GM12864 (cell line): Measurements from ENCODE around the gene MRPS18A.

Experiments
- DNase-seq: peaks from one replicate; pipeline ENCODE4 v3.0.0-alpha.2; 2011; ENCODE audit warnings: low read depth
- H3K4me3 ChIP-seq: 2 replicates; pipeline ENCODE4 v1.5.1; 2011; ENCODE audit warnings: mild to moderate bottlenecking, low read depth, low read length, control low read depth
- TF ChIP-seq, protein P1 (sequence below): IDR thresholded peaks from 2 replicates; pipeline ENCODE4 v1.5.1; 2011; ENCODE audit warnings: low read depth, mild to moderate bottlenecking, moderate library complexity, low read length, control low read depth, inconsistent platforms; ENCODE audit errors: missing control alignments

The MRPS18A gene

DNA sequence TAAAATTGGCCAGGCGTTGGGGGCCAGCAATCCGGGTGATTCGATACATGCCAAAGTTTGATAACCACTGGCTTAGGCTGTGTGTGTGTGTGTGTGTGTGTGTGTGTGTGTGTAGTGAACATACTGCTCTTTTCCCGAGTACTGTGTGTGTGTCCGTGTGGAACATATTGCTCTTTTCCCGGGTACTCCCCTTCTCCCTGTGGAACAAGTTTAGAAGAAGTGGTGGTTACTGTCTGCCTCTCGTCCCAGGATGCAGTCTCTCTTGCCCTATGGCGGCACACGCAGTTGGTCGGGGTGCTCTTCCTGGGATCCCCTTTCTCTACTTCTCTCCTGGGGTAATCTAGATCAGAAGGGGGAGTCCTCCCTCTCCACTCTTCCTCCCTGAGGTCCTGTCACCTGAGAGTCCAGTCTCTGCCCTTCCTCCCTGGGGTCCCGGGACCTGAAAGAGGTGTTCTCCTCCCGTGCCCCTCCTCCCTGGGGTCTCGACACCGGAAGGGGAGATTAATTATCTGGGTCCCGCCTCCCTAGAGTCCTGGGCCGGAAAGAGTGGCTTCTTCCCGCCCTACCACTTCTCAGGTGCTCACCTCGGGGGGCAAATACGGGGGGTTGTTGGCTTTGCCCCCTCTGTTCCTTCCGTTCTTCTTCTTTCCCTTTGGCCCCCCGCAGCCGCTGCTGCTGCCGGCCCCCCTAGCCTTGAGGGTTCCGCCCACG, 59.0 kb downstream of the MRPS18A start:
- H3K4me3 ChIP-seq, result peak overlapping the region; percentile 95
- no peak for DNase-seq
- TF ChIP-seq, protein P1, sequence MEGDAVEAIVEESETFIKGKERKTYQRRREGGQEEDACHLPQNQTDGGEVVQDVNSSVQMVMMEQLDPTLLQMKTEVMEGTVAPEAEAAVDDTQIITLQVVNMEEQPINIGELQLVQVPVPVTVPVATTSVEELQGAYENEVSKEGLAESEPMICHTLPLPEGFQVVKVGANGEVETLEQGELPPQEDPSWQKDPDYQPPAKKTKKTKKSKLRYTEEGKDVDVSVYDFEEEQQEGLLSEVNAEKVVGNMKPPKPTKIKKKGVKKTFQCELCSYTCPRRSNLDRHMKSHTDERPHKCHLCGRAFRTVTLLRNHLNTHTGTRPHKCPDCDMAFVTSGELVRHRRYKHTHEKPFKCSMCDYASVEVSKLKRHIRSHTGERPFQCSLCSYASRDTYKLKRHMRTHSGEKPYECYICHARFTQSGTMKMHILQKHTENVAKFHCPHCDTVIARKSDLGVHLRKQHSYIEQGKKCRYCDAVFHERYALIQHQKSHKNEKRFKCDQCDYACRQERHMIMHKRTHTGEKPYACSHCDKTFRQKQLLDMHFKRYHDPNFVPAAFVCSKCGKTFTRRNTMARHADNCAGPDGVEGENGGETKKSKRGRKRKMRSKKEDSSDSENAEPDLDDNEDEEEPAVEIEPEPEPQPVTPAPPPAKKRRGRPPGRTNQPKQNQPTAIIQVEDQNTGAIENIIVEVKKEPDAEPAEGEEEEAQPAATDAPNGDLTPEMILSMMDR, result no peak

DNA sequence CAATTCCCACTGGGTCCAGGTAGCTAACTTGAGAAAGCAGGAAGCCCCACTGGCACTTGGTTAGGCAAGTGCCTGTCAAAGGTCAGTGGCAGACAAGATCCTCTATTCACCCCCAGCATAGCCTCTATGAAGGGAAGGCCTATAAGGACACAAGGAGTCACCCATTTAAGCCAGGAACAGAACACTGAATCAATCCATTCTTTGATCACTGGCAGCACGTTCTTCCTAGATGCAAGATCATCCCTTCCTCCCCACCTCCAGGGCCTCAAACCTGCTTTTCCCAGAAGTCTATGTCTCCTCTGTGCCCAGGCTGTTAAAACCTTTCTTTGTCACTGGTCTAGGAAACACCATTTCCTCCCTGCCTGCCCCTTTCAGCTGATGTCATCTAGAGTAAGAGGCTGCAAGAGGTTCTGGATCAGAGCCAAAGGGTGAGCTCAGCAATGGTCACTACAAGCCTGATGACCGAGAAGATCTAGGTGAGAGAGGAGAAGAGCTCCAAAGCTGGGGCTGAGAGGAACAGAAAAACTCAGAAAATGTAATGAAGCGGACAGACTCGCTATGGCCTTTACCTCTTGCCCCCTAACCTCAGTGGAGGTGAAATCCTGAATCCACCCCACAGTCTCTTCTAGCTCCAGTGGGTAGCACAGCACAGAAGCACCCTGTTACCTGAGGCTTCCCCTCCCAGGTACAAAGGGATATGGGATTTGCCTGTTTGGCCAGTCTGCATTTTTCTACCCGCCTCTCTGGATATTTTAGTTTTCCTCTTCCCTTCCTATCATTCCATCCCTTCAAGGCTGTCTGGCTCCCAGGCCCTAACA, 60.4 kb downstream of the MRPS18A start:
- TF ChIP-seq, protein P1, result no peak
- H3K4me3 ChIP-seq, result no peak overlapping the region
- DNase-seq, result no peak

DNA sequence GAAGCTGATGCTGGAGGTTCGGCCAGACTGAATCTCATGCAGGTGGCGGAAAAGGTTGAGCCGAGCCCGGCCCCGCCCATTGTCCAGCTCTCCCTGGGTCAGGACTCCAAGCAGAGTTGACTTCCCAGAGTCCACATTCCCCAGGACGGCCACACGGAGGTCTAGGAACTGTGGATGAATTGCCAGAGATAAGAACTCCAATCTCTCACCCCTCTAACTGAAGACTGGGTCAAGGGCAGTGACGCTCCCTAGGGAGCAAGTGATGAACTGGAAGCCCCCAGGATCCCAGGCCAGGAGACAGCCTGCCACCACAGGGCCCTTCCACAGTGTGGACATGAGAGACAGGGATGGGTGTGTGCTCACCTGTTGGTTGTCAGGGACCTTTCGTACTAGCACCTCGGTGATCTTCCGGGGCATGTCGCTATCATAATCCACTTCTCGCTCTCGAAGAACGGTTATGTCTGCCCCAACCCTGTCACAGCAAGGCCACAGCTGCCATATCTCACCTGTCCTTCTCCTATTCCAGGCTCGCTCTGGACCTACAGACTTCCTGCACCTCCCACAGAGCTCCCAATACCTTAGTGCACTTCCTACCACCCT, 62.1 kb downstream of the MRPS18A start:
- TF ChIP-seq, protein P1, result no peak
- no peak for DNase-seq
- no peak overlapping the region for H3K4me3 ChIP-seq

DNA sequence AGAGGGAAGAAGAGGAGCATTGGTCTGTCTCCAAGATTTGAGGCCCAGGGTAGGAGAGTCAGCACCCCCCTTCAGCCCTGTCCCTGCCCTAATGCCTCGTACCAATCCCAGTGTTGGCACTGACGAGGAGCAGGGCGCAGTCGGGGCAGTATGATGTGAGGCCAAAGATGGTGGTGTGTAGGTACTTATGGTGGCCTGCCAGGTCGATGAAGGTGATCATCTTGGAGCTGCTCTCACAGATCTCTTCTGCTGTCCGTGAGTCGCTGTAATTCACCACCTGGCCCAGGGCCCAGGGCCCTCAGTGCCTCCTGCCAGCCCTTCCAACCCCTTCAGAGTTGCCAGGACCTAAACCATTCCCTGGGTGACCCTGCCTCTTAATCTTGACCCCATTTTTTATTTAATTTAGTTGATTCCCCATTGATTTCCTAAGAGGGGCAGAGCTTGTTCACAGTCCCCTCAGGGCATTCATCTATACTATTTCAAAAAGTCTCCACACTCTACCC, 62.8 kb downstream of the MRPS18A start:
- DNase-seq, result no peak
- TF ChIP-seq, protein P1, result no peak
- H3K4me3 ChIP-seq, result no peak overlapping the region

DNA sequence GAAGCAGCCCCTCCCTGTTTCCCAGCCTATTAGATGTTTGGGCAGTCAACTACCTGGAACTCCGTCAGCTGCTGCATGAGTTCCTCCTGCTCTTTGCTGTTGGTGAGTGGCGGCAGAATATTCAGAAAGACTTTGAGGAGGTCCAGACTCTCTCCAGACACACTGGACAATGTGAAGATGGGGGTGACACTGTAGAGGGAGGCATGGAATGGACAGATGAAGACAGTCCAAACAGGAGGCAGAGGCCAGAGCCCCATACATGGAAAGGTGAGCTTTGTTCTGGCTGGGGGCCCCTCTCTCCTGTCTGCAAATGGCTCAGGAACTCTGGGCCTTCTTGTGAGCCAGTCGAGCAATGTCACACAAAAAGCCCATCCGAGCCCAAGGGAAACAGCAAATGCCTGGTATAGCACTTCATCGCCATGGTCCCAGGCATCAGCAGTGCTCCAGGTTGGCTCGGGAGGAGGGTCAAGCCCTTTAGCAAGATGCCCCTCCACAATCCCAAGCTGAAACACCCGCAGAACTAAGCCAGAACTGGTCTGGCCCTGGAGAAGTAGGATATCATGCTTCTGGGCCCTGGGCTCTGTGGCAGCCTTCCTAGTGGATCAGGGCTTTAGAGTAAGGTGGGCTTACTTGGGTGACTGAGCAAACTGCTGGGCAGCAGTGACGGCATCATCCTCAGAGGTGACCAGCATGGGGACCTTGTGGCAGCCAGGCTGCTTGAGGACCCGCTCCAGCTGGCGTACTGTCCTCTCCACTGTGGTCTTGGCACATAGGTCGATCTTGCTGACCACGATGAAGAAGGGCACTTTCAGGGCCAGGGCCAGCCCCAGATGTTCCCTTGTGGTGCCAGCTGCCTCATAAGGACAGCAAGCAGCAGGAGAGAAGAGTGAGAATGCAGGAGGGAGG, 63.5 kb downstream of the MRPS18A start:
- H3K4me3 ChIP-seq, result no peak overlapping the region
- no peak for DNase-seq
- TF ChIP-seq, protein P1, result no peak

DNA sequence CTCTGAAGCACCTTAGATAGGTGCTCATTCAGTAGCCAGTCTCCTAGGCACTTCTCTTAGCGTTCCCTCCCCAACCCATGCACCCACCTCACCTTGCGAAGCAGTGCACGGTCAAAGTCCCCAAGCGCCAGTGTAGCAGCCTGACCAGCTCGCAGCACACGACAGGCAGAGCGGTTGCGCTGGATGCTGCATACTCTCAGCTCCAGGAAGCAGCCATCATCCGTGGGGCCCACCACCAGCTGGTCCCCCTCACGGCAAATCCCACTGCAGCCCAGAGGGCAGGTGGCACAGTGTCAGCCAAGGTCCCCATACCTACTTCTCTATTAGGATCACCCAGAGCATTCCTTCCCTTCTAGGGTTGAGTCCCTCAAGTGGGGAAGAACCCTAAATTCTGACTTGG, 65.0 kb downstream of the MRPS18A start:
- DNase-seq, result no peak
- no peak overlapping the region for H3K4me3 ChIP-seq
- TF ChIP-seq, protein P1, result no peak
